ENCODE measurements around the gene FLOT2. TPM values are rescaled to one million over a fixed set of nuclear protein-coding genes. Genes with fewer than 3 reads are reported as not detected.

FLOT2 gene
- total and polyA plus RNA-seq, 10 of the 15 experiments (the other 5 are each of a cell fraction or from before 2014, with no cell fraction given): 56.8 to 302 (median 149) TPM

DNA sequence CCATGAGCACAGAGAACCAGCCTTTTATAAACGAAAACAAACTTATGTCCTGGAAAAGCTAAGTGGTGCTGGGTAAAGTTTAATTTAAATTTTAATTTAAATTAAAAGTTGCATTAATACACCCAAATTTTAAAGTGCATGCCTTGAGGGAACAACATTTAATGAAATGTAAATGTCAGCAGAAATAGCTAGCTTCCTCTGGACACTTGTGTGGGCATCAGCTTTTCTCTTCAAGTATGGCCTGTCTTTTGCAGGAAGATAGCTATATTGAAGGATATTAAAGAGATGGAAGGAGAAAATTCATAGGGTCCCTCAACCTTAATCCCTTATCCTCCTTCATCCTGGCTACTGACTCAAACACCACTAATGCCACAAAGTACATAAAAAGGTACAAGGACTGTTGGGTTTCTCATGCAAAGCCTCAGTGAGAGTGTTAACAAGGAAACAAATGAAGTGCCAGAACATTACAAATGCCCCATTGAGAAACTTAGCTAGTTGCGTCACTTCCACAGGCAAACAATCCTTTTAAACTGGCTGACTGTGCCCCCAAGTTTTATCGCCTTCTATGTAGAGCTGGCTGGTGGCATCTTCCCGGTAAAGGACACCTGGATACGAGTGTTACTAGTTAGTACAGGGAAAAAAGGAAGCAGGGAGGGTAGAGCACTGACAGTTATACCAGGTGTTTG, 39.7 kb upstream of the FLOT2 start:
- FAIRE-seq (no peak), DNase-seq (ENCODE audit: low read depth, low spot score) (no peak), ATAC-seq (no peak)
- Histone ChIP-seq H3K4me1 (ENCODE audit: control insufficient read depth, insufficient read depth, low read length) (peaks cover 11% of the 10 kb centered on the region; the same call in 1 of the 2 replicates), H3K27ac (ENCODE audit: control insufficient read depth, insufficient read depth) (no peak overlapping the region), H3K36me3 (ENCODE audit: control insufficient read depth in 2 of 2, insufficient read depth in 2 of 2, low read length in 1 of 2) (peaks cover 0 to 18% of the 10 kb centered on the region in 2 experiments; a peak in 3 of 4 replicates), H3K4me3 (no peak overlapping the region), H4K20me1 (ENCODE audit: control insufficient read depth, insufficient read depth) (peaks cover 4% of the 10 kb centered on the region), H3K9ac (ENCODE audit: control insufficient read depth, insufficient read depth, low read length) (no peak overlapping the region), H3K9me3 (replicated peaks; ENCODE audit: control insufficient read depth, insufficient read depth, low read length) (no peaks in the 10 kb centered on the region), H3K79me2 (ENCODE audit: control insufficient read depth, insufficient read depth, low read length) (peaks cover 70% of the 10 kb centered on the region), H3K4me2 (ENCODE audit: control insufficient read depth, insufficient read depth) (peak overlapping the region; percentile 59), H3K27me3 (replicated peaks in 1 of 2; ENCODE audit: control insufficient read depth in 2 of 2, insufficient read depth in 2 of 2, low read length in 1 of 2) (no peaks in the 10 kb centered on the region), H2AFZ (ENCODE audit: control insufficient read depth, low read depth, low read length) (no peak overlapping the region)
- intact Hi-C loops (cut with micrococcal nuclease; ENCODE audit: unreplicated experiment): no loop called here
- ChIA-PET RAD21 (ENCODE audit: unreplicated experiment) (interaction anchor here (0.8 to 1.9 kb wide), 4 partner anchors 13 to 210 kb away, joined by 3 to 6 read pairs (median 4); partner anchors contain the start of gene PHF12), POLR2A (interaction anchor here (0.5 to 6.1 kb wide), 3 partner anchors 9 to 1795 kb away, joined by 3 to 17 read pairs (median 4); no protein-coding TSS in a partner anchor), CTCF (interaction anchor here (0.5 to 4.5 kb wide), 12 partner anchors 9 to 180 kb away, joined by 3 to 19 read pairs (median 6); no protein-coding TSS in a partner anchor), SMC1A (ENCODE audit: uncharacterized antibody, unreplicated experiment) (interaction anchor here (0.7 to 5.1 kb wide), 7 partner anchors 9 to 174 kb away, joined by 3 to 34 read pairs (median 5); no protein-coding TSS in a partner anchor)
- in situ Hi-C loops (cut with MboI): no loop called here
- BruUV-seq (replicated peaks): no TSS peak
- 82% methylated on average over 5 of the region's 5 CpGs for WGBS (ENCODE audit: insufficient coverage, insufficient replicate concordance, low lambda C conversion rate, missing lambda C conversion rate)
- TF ChIP-seq RBBP5 (conservative IDR thresholded peaks at IDR 0.05) (no peak), ZZZ3 (IDR thresholded peaks at IDR 0.05; ENCODE audit: control insufficient read depth, insufficient read length, low read depth) (no peak), PML (IDR thresholded peaks at IDR 0.05; ENCODE audit: low read length) (no peak), KDM1A (IDR thresholded peaks at IDR 0.05; ENCODE audit: borderline replicate concordance) (no peak), RAD21 (IDR thresholded peaks at IDR 0.05; ENCODE audit: insufficient read depth, low read depth, low read length) (no peak), HDAC6 (IDR thresholded peaks at IDR 0.05; ENCODE audit: unreplicated experiment) (no peak), SMC3 (IDR thresholded peaks at IDR 0.05; ENCODE audit: borderline replicate concordance, low read length) (no peak), ZNF274 (IDR thresholded peaks at IDR 0.05; ENCODE audit: insufficient read depth, insufficient read length) (no peak)
- TF ChIP-seq, protein P1, sequence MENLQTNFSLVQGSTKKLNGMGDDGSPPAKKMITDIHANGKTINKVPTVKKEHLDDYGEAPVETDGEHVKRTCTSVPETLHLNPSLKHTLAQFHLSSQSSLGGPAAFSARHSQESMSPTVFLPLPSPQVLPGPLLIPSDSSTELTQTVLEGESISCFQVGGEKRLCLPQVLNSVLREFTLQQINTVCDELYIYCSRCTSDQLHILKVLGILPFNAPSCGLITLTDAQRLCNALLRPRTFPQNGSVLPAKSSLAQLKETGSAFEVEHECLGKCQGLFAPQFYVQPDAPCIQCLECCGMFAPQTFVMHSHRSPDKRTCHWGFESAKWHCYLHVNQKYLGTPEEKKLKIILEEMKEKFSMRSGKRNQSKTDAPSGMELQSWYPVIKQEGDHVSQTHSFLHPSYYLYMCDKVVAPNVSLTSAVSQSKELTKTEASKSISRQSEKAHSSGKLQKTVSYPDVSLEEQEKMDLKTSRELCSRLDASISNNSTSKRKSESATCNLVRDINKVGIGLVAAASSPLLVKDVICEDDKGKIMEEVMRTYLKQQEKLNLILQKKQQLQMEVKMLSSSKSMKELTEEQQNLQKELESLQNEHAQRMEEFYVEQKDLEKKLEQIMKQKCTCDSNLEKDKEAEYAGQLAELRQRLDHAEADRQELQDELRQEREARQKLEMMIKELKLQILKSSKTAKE (IDR thresholded peaks at IDR 0.05; ENCODE audit: low read depth, poor library complexity, severe bottlenecking): no peak
- TF ChIP-seq, protein P2, sequence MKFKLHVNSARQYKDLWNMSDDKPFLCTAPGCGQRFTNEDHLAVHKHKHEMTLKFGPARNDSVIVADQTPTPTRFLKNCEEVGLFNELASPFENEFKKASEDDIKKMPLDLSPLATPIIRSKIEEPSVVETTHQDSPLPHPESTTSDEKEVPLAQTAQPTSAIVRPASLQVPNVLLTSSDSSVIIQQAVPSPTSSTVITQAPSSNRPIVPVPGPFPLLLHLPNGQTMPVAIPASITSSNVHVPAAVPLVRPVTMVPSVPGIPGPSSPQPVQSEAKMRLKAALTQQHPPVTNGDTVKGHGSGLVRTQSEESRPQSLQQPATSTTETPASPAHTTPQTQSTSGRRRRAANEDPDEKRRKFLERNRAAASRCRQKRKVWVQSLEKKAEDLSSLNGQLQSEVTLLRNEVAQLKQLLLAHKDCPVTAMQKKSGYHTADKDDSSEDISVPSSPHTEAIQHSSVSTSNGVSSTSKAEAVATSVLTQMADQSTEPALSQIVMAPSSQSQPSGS (IDR thresholded peaks at IDR 0.05; ENCODE audit: low read length): no peak
- TF ChIP-seq, protein P3, sequence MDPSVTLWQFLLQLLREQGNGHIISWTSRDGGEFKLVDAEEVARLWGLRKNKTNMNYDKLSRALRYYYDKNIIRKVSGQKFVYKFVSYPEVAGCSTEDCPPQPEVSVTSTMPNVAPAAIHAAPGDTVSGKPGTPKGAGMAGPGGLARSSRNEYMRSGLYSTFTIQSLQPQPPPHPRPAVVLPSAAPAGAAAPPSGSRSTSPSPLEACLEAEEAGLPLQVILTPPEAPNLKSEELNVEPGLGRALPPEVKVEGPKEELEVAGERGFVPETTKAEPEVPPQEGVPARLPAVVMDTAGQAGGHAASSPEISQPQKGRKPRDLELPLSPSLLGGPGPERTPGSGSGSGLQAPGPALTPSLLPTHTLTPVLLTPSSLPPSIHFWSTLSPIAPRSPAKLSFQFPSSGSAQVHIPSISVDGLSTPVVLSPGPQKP (IDR thresholded peaks at IDR 0.05; ENCODE audit: low read depth, low read length): no peak
- TF ChIP-seq, protein P4, sequence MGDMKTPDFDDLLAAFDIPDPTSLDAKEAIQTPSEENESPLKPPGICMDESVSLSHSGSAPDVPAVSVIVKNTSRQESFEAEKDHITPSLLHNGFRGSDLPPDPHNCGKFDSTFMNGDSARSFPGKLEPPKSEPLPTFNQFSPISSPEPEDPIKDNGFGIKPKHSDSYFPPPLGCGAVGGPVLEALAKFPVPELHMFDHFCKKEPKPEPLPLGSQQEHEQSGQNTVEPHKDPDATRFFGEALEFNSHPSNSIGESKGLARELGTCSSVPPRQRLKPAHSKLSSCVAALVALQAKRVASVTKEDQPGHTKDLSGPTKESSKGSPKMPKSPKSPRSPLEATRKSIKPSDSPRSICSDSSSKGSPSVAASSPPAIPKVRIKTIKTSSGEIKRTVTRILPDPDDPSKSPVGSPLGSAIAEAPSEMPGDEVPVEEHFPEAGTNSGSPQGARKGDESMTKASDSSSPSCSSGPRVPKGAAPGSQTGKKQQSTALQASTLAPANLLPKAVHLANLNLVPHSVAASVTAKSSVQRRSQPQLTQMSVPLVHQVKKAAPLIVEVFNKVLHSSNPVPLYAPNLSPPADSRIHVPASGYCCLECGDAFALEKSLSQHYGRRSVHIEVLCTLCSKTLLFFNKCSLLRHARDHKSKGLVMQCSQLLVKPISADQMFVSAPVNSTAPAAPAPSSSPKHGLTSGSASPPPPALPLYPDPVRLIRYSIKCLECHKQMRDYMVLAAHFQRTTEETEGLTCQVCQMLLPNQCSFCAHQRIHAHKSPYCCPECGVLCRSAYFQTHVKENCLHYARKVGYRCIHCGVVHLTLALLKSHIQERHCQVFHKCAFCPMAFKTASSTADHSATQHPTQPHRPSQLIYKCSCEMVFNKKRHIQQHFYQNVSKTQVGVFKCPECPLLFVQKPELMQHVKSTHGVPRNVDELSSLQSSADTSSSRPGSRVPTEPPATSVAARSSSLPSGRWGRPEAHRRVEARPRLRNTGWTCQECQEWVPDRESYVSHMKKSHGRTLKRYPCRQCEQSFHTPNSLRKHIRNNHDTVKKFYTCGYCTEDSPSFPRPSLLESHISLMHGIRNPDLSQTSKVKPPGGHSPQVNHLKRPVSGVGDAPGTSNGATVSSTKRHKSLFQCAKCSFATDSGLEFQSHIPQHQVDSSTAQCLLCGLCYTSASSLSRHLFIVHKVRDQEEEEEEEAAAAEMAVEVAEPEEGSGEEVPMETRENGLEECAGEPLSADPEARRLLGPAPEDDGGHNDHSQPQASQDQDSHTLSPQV (IDR thresholded peaks at IDR 0.05): no peak

All from GM12878 (cell line).